Stomach (tissue), 9 donors: Measurements from ENCODE around the gene P4HB. TPM values are rescaled to one million over a fixed set of nuclear protein-coding genes. Genes with fewer than 3 reads are reported as not detected.

Experiments
- DNase-seq, 2 donors: peaks; one replicate each; pipeline versions ENCODE4 v3.0.0 to v3.0.0-alpha.2; 2013 to 2019
- H3K27ac ChIP-seq, 5 donors: fragments of 200-600 bp in 4 of 5; sonication (generic) in 4 of 5; one replicate each; pipeline ENCODE4 v1.5.1; 2013 to 2019; ENCODE audit warnings: mild to moderate bottlenecking in 1 of 5, moderate library complexity in 1 of 5
- H3K27me3 ChIP-seq, 3 donors: fragments of 200-600 bp; sonication (generic); one replicate each; pipeline ENCODE4 v1.5.1; 2017 to 2019; ENCODE audit warnings: mixed run types in 1 of 3
- H3K36me3 ChIP-seq, 4 donors: fragments of 200-600 bp; sonication (generic); 1 replicate in 3 of 4; 2 replicates in 1 of 4; pipeline ENCODE4 v1.5.1; 2016 to 2019
- H3K4me1 ChIP-seq, 4 donors: fragments of 200-600 bp; sonication (generic); one replicate each; pipeline ENCODE4 v1.5.1; 2016 to 2019
- H3K4me3 ChIP-seq, 4 donors: fragments of 200-600 bp; sonication (generic) in 3 of 4; one replicate each; pipeline ENCODE4 v1.5.1; 2016 to 2019; ENCODE audit warnings: mild to moderate bottlenecking in 1 of 4
- H3K9me3 ChIP-seq, 4 donors: fragments of 200-600 bp; sonication (generic); one replicate each; pipeline ENCODE4 v1.5.1; 2016 to 2019
- CTCF ChIP-seq, 7 experiments: fragments of 450-650 bp in 4 of 7; fragments of 200-600 bp in 3 of 7; sonication (generic) in 3 of 7; IDR thresholded peaks; one replicate each; pipeline ENCODE4 v1.5.1; 2016 to 2019; ENCODE audit warnings: antibody characterized with exemption in 7 of 7, control low read depth in 2 of 7, mild to moderate bottlenecking in 1 of 7
- EP300 ChIP-seq: sonication (generic); formaldehyde crosslinking; IDR thresholded peaks from one replicate; pipeline ENCODE4 v1.6.1; 2017; ENCODE audit warnings: antibody characterized with exemption
- POLR2A ChIP-seq, 4 donors: fragments of 450-650 bp; IDR thresholded peaks; one replicate each; pipeline ENCODE4 v1.6.1; 2016; ENCODE audit warnings: antibody characterized with exemption in 4 of 4, control low read depth in 2 of 4, mild to moderate bottlenecking in 1 of 4, moderate library complexity in 1 of 4
- POLR2AphosphoS5 ChIP-seq, 3 donors: sonication (generic); formaldehyde crosslinking; IDR thresholded peaks; one replicate each; pipeline ENCODE4 v1.6.1; 2016; ENCODE audit warnings: antibody characterized with exemption in 3 of 3
- WGBS, 5 donors: extraction: QIAGEN DNeasy Blood & Tissue Kit in 3 of 5; methylation state at CpG; one replicate each; pipeline versions ENCODE4 v1.1.5 to v1.1.7; 2013 to 2018; 5-methylcytosine and 5-hydroxymethylcytosine counted together
- intact Hi-C: fragments of 100-400 bp; cut with DNase I; formaldehyde crosslinking; loops from one replicate; pipeline ENCODE4 v1.15.1; 2023; ENCODE audit warnings: low total_unique reads
- polyA plus RNA-seq, 3 donors: library from polyadenylated mRNA; stranded (reverse); fragments of 200-250 nt; gene quantifications; one replicate each; pipeline ENCODE4 v1.2.3, GENCODE V29; 2013
- total RNA-seq, 5 donors: library from RNA; depleted of rRNA; stranded (reverse); fragments of >200 nt; gene quantifications; one replicate each; pipeline versions ENCODE4 v1.1.0 to v1.2.3, GENCODE V29; 2014 to 2016
- donor health status: healthy with polysubstance abuse.
- donor health status: Bipolar disorder and iron deficiency.
- donor health status: healthy.

The P4HB gene
- total and polyA plus RNA-seq, 8 donors: 401 to 1,308 (median 619) TPM

GRCh38 chr17:81899514-81900166 is 39.3 kb upstream of the P4HB start:
- no peak overlapping the region for H3K27ac ChIP-seq
- peaks cover 0 to 25% (median 17%) of the 10 kb centered on the region in 3 donors for H3K27me3 ChIP-seq
- peaks cover 13 to 20% (median 19%) of the 10 kb centered on the region in 4 donors for H3K4me1 ChIP-seq
- no peaks in the 10 kb centered on the region for H3K9me3 ChIP-seq
- 83 to 91% (median 89%) methylated on average over 13 to 22 of the region's 22 CpGs for WGBS, 5 donors
- DNase-seq: no peak
- H3K4me3 ChIP-seq: no peak overlapping the region
- peaks cover 28 to 76% (median 70%) of the 10 kb centered on the region in 4 donors for H3K36me3 ChIP-seq
- TF ChIP-seq CTCF (IDR thresholded peaks at IDR 0.05) (no peak), POLR2A (IDR thresholded peaks at IDR 0.05) (no peak), EP300 (no peak), POLR2AphosphoS5 (IDR thresholded peaks at IDR 0.05) (no peak)
- intact Hi-C loops: no loop called here

- DNase-seq: peak in 1 of 2 donors; percentile 0
- TF ChIP-seq EP300: no peak
- TF ChIP-seq CTCF (IDR thresholded peaks at IDR 0.05): no peak
- TF ChIP-seq POLR2AphosphoS5 (IDR thresholded peaks at IDR 0.05): no peak
- TF ChIP-seq POLR2A (IDR thresholded peaks at IDR 0.05): no peak
- WGBS, 5 donors: 81 to 95% (median 92%) methylated on average over 9 of the region's 9 CpGs
- Histone ChIP-seq H3K4me3 (no peak overlapping the region), H3K27me3 (peaks cover 0 to 25% (median 17%) of the 10 kb centered on the region in 3 donors), H3K27ac (no peak overlapping the region), H3K9me3 (no peaks in the 10 kb centered on the region), H3K36me3 (peaks cover 25 to 76% (median 70%) of the 10 kb centered on the region in 4 donors), H3K4me1 (peaks cover 13 to 20% (median 19%) of the 10 kb centered on the region in 4 donors)
- intact Hi-C loops: no loop called here
Observed at GRCh38 chr17:81898885-81899284, 38.5 kb upstream of the P4HB start.

GRCh38 chr17:81898029-81898866 is 37.9 kb upstream of the P4HB start:
- no peak for DNase-seq
- H3K9me3 ChIP-seq: no peaks in the 10 kb centered on the region
- peaks cover 13 to 21% (median 20%) of the 10 kb centered on the region in 4 donors for H3K4me1 ChIP-seq
- H3K36me3 ChIP-seq: peaks cover 25 to 76% (median 71%) of the 10 kb centered on the region in 4 donors
- intact Hi-C loops: no loop called here
- H3K27me3 ChIP-seq: peaks cover 0 to 23% (median 17%) of the 10 kb centered on the region in 3 donors
- no peak for TF ChIP-seq EP300
- no peak for TF ChIP-seq POLR2AphosphoS5 (IDR thresholded peaks at IDR 0.05)
- TF ChIP-seq POLR2A (IDR thresholded peaks at IDR 0.05): no peak
- no peak for TF ChIP-seq CTCF (IDR thresholded peaks at IDR 0.05)
- no peak overlapping the region for H3K27ac ChIP-seq
- no peak overlapping the region for H3K4me3 ChIP-seq
- 86 to 92% (median 92%) methylated on average over 18 to 19 of the region's 19 CpGs for WGBS, 5 donors

- WGBS, 5 donors: 80 to 94% (median 89%) methylated on average over 11 of the region's 11 CpGs
Observed at GRCh38 chr17:81895400-81895799, 35.1 kb upstream of the P4HB start.

More at GRCh38 chr17:81895400-81895799, 35.1 kb upstream of the P4HB start:
- Histone ChIP-seq H3K36me3 (peaks cover 25 to 71% (median 68%) of the 10 kb centered on the region in 4 donors), H3K27ac (no peak overlapping the region), H3K4me1 (peaks cover 13 to 21% (median 18%) of the 10 kb centered on the region in 4 donors), H3K9me3 (no peaks in the 10 kb centered on the region), H3K27me3 (no peaks in the 10 kb centered on the region), H3K4me3 (no peak overlapping the region)
- TF ChIP-seq POLR2AphosphoS5 (IDR thresholded peaks at IDR 0.05) (no peak), EP300 (no peak), POLR2A (IDR thresholded peaks at IDR 0.05) (no peak), CTCF (IDR thresholded peaks at IDR 0.05) (no peak)
- intact Hi-C loops: no loop called here
- no peak for DNase-seq
